Muscle of arm (tissue), 12 donors: ENCODE data around the gene SFT2D1. TPM values are rescaled to one million over a fixed set of nuclear protein-coding genes. Genes with fewer than 3 reads are reported as not detected.

Experiments used
- DNase-seq: peaks from one replicate; pipeline ENCODE4 v3.0.0-alpha.2; 2013
- polyA plus RNA-seq, 12 donors: library from polyadenylated mRNA; unstranded; fragments of 120-200 nt; gene quantifications; one replicate each; pipeline ENCODE4 v1.2.1, GENCODE V29; 2013; ENCODE audit not compliant: insufficient read length in 12 of 12

Gene SFT2D1
- polyA plus RNA-seq, 12 donors: 21.8 to 45.8 (median 37.6) TPM; not detected in 1

GRCh38 chr6:166278579-166279392, 63.6 kb downstream of the SFT2D1 start:
- no peak for DNase-seq

DNA sequence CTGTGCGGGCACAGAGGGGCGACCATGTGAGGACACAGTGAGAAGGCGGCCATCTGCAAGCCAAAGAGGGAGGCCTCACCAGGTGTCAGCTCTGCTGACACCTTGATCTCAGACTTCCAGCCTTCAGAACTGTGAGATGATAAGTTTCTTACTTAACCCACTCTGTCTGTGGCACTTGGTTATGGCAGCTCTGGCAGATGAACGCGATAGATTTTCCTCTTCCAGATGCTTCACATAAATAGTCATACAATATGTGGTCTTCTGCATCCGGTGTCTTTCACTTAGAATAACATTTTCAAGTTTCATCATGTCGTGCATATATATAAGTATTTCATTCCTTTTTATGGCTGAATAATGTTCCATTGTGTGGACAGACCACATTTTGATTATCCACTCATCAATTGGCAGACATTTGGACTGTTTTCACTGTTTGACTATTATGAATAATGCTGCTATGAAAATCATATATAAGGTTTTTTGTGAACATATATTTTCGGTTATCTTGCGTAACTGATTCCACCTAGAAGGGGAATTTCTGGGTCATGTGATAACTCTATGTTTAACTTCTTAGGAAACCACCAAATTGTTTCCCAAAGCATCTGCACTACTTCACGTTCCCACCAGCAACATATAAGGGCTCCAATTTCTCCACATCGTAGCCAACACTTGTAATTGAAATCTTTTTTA, 64.3 kb downstream of the SFT2D1 start:
- no peak for DNase-seq

DNA sequence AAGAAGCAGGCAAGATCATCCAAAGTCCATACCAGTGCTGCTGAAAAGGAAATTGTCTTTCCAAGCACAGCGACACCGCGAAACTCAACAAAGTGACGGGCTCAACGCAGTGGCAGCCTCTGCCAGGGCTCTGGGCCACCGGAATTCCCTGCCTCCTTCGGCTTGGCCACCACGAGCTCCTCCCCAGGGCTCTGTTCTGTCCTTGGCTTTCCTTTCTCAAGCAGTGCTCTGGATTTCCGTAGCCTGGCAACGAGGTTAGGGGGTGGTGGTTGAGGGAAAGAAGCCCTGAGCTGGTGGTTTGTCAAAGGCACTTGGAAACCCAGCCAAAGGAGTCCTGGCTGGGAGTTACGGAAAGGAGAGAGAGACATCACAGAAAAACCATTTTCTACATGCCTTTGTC, 65.3 kb downstream of the SFT2D1 start:
- DNase-seq: peak; percentile 20

DNA sequence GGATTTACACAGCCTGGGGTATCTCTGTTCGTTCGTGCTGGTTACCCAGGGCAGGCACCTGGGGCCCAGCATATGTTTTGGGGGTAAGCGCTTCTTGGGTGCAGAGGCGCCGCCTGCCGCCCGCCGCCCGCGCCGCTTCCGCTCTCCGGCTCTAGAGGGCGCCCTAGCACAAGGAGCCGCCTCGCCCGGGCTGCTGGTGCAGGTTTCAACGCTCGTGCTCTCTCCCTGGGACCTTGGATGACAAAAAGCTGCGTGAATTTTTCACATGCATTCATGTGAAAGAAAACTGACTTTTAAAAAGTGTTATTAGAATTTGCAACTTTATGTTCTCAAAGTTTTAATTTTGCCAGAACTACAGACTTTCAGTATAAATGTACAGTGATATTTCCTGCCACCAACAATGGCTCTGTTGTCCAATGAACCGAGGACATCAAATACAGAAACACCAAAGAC, 66.6 kb downstream of the SFT2D1 start:
- DNase-seq: peak; percentile 45

GRCh38 chr6:166274739-166275370, 67.5 kb downstream of the SFT2D1 start:
- DNase-seq: no peak

- DNase-seq: no peak
Measured at GRCh38 chr6:166274163-166274562, 68.2 kb downstream of the SFT2D1 start.

DNA sequence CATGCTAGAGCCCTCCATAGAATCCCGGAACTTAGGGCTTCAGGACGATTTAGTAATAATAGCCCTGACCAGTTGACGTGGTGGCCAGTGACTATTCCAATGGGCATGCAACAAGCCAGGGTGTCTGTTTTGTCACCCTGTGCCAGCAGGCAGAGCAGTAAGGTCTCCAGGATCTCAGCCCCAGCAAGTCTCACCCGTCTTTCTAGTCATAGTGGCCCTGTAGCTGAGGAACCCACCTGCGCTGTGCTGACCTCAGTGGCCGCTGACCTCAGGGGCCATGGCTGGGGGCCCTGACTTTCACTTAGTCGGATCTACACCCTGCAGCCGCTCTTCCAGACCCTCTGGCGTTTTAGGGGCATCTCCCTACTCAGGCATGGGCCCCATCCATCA, 71.0 kb downstream of the SFT2D1 start:
- no peak for DNase-seq

DNA sequence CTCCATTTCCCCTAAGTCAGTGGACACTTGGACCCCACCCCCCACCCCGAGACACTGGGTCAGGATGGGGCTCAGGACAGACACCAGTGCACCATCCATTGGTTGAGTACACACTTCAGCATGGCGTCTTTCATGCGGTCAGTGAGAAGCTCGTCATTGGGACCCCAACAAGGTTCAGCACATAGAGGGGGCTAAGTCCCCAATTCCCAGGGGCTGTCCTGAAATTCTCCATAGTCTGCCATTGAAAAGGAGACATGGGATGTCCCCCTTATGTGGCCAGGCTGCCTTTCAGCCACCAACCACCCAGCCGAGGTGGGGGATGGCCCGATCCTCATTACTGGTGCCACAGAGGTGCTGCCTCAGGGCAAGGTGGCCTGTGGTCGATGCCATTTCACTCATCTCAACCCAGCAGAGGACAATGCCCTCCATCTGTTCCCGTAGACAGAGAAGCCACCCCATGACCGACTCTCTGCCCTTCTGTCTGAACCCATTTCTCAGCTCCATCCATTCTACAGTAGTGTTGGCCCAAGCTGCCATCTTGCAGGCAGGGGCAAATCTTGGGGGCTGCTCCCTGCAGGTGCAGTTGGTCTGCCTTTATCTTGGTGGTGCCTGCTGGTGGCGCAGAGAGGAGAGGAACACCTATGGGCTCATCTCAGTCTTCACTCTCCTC, 71.5 kb downstream of the SFT2D1 start:
- no peak for DNase-seq

Other genes with a start within 250 kb of the SFT2D1 start
- not detected for gene TBXT, start 174.7 kb downstream of the SFT2D1 start, polyA plus RNA-seq
- 1 to 10 TPM in 3 of 12 donors, under 1 TPM in 7, not detected in 2; 0.26 to 1.4 (median 0.78) TPM for gene PRR18, start 34.2 kb downstream of the SFT2D1 start, polyA plus RNA-seq
- 10 to 100 TPM in 11 of 12 donors, not detected in 1; 52.6 to 90.8 (median 71.7) TPM for gene MPC1, start 40.4 kb upstream of the SFT2D1 start, polyA plus RNA-seq
- gene RAMACL, start 244.1 kb upstream of the SFT2D1 start, polyA plus RNA-seq: 1 to 10 TPM in 1 of 12 donors, under 1 TPM in 6, not detected in 5; 0.15 to 2.7 (median 0.23) TPM